IMR-90 (cell line): ENCODE measurements around the gene WARS2.

Source experiments
- CEBPB ChIP-seq: IDR thresholded peaks from 2 replicates; pipeline ENCODE4 v1.6.1; 2012; ENCODE audit warnings: low read depth, low read length, improper control_type of control experiment
- RFX5 ChIP-seq: IDR thresholded peaks from 2 replicates; pipeline ENCODE4 v1.8.0; 2012; ENCODE audit warnings: low read depth, mild to moderate bottlenecking, low read length, moderate library complexity
- USF2 ChIP-seq: fragments of 150-350 bp; IDR thresholded peaks from 2 replicates; pipeline ENCODE4 v1.6.1; 2017; ENCODE audit warnings: mild to moderate bottlenecking, antibody characterized with exemption, low read length, low read depth
- TF ChIP-seq, protein P1 (sequence below): conservative IDR thresholded peaks from 2 replicates; pipeline ENCODE4 v1.5.1; 2012; ENCODE audit warnings: mild to moderate bottlenecking, low read depth, low read length, improper control_type of control experiment

DNA sequence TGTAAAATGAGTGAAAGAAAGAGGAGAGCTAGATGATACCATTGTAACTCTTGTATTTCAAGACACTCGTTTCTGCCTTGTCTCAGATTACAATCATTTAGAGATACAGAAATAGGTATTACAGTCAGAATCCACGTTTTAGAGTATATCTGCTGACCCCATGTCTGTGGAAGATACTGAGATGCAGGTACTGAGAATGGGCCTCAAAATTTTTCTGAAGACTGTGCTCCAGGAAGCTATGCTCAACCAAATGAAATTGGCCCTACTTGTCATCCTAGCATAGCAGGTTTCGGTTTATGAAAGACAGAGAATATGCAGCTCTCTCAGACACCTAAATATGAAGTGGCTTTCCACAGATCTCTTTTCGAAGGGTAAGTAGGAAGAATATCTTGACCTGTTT, 6.0 kb upstream of the WARS2 start:
- TF ChIP-seq USF2 (no peak), RFX5 (no peak), CEBPB (no peak)
- TF ChIP-seq, protein P1, sequence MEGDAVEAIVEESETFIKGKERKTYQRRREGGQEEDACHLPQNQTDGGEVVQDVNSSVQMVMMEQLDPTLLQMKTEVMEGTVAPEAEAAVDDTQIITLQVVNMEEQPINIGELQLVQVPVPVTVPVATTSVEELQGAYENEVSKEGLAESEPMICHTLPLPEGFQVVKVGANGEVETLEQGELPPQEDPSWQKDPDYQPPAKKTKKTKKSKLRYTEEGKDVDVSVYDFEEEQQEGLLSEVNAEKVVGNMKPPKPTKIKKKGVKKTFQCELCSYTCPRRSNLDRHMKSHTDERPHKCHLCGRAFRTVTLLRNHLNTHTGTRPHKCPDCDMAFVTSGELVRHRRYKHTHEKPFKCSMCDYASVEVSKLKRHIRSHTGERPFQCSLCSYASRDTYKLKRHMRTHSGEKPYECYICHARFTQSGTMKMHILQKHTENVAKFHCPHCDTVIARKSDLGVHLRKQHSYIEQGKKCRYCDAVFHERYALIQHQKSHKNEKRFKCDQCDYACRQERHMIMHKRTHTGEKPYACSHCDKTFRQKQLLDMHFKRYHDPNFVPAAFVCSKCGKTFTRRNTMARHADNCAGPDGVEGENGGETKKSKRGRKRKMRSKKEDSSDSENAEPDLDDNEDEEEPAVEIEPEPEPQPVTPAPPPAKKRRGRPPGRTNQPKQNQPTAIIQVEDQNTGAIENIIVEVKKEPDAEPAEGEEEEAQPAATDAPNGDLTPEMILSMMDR = no peak
